H1 (cell line): ENCODE measurements around the gene STAG1. TPM values are rescaled to one million over a fixed set of nuclear protein-coding genes. Genes with fewer than 3 reads are reported as not detected.

Source experiments
- ATF3 ChIP-seq: IDR thresholded peaks from 2 replicates; pipeline ENCODE4 v1.6.1; 2011; ENCODE audit warnings: low read depth, mild to moderate bottlenecking, low read length; ENCODE audit not compliant: insufficient read depth
- BRCA1 ChIP-seq: IDR thresholded peaks from 2 replicates; pipeline ENCODE4 v1.6.1; 2012; ENCODE audit warnings: low read depth, low read length, improper control_type of control experiment
- CBX5 ChIP-seq: fragments of 300-800, 300-1000 bp; sonication (generic); IDR thresholded peaks from 2 replicates; pipeline ENCODE4 v1.7.1; 2016; ENCODE audit warnings: antibody characterized with exemption, low read length, low read depth
- CHD7 ChIP-seq: fragments of 300-600 bp; sonication (generic); IDR thresholded peaks from 2 replicates; pipeline ENCODE4 v1.7.1; 2012; ENCODE audit warnings: low read length, moderate library complexity, mild to moderate bottlenecking, inconsistent platforms; ENCODE audit not compliant: insufficient replicate concordance
- HDAC2 ChIP-seq, 2 experiments: fragments of 300-600 bp in 1 of 2; sonication (generic) in 1 of 2; IDR thresholded peaks; 2 replicates each; pipeline ENCODE4 v1.6.1; 2011 to 2012; ENCODE audit warnings: low read depth in 2 of 2, low read length in 2 of 2, mild to moderate bottlenecking in 2 of 2, moderate library complexity in 2 of 2, borderline replicate concordance in 1 of 2, inconsistent platforms in 1 of 2
- JUN ChIP-seq: IDR thresholded peaks from 2 replicates; pipeline ENCODE4 v1.6.1; 2011; ENCODE audit warnings: low read depth, mild to moderate bottlenecking, improper control_type of control experiment, low read length
- SP2 ChIP-seq: IDR thresholded peaks from 2 replicates; pipeline ENCODE4 v1.6.1; 2012; ENCODE audit warnings: mild to moderate bottlenecking, low read length, inconsistent platforms
- TAF7 ChIP-seq: optimal IDR thresholded peaks from 2 replicates; pipeline ENCODE3; 2011; ENCODE audit warnings: low read depth, mild to moderate bottlenecking, inconsistent platforms, low read length, moderate library complexity, borderline replicate concordance
- polyA plus RNA-seq, 7 experiments: library from polyadenylated mRNA; depleted of rRNA in 3 of 7; stranded (reverse) in 5 of 7; unstranded in 2 of 7; fragments of >200 nt in 5 of 7; fragments of 200-250 nt in 2 of 7; gene quantifications; 1 replicate in 5 of 7; 2 replicates in 1 of 7; 4 replicates in 1 of 7; pipeline versions ENCODE4 v1.2.1 to v1.2.3, GENCODE V29; 2011 to 2013; ENCODE audit warnings: missing spikeins in 2 of 7, mixed read lengths in 2 of 7
- total RNA-seq: library from RNA; stranded (reverse); fragmentation: NEBNext Ultra II Directional; extraction: Animal tissue kit (Norgen Biotek cat#: 25700); gene quantifications from 2 replicates; pipeline ENCODE4 v1.2.1, GENCODE V29; 2021

STAG1 gene
- total and polyA plus RNA-seq, 2 of the 8 experiments (the other 6 are each of a cell fraction or from before 2014, with no cell fraction given) = 4.6 to 23.4 TPM

- no peak for TF ChIP-seq CBX5
- TF ChIP-seq HDAC2 (IDR thresholded peaks at IDR 0.05; ENCODE audit: borderline replicate concordance in 1 of 2, low read depth in 2 of 2, low read length in 2 of 2) = no peak
- TF ChIP-seq CHD7 = no peak
- no peak for TF ChIP-seq TAF7
- no peak for TF ChIP-seq JUN
- TF ChIP-seq BRCA1 = no peak
- no peak for TF ChIP-seq SP2
- TF ChIP-seq ATF3 = no peak
Observed at GRCh38 chr3:136703429-136703828, 48.7 kb downstream of the STAG1 start (continued).
